Mesenchymal stem cell (in vitro differentiated cells and primary cell): ENCODE results near the gene ACOX2.

Source experiments
- DNase-seq: peaks from one replicate; pipeline ENCODE4 v3.0.0-alpha.2; 2013
- H2AFZ ChIP-seq: one replicate; pipeline ENCODE4 v1.6.1; 2013; ENCODE audit warnings: low read depth, mild to moderate bottlenecking, control low read depth, inconsistent platforms, low read length, moderate library complexity
- H2AK5ac ChIP-seq: 2 replicates; pipeline ENCODE4 v1.6.1; 2013; ENCODE audit warnings: low read length, moderate library complexity, mild to moderate bottlenecking, inconsistent platforms; ENCODE audit not compliant: severe bottlenecking
- H2BK120ac ChIP-seq: one replicate; pipeline ENCODE4 v1.6.1; 2013; ENCODE audit warnings: low read depth, mild to moderate bottlenecking, inconsistent platforms, low read length, moderate library complexity
- H2BK12ac ChIP-seq, 2 experiments: one replicate each; pipeline ENCODE4 v1.6.1; 2013; ENCODE audit warnings: inconsistent platforms in 2 of 2, low read length in 2 of 2, mild to moderate bottlenecking in 2 of 2, moderate library complexity in 2 of 2, control low read depth in 1 of 2
- H2BK15ac ChIP-seq: one replicate; pipeline ENCODE4 v1.6.1; 2013; ENCODE audit warnings: mild to moderate bottlenecking, low read depth, inconsistent platforms; ENCODE audit not compliant: poor library complexity, severe bottlenecking
- H2BK5ac ChIP-seq: 2 replicates; pipeline ENCODE4 v1.6.1; 2013; ENCODE audit warnings: low read depth, mild to moderate bottlenecking, low read length, control low read depth, inconsistent platforms; ENCODE audit not compliant: poor library complexity, severe bottlenecking
- H3K14ac ChIP-seq, 2 experiments: one replicate each; pipeline ENCODE4 v1.6.1; 2013; ENCODE audit warnings: inconsistent platforms in 2 of 2, low read length in 2 of 2, control low read depth in 1 of 2, mild to moderate bottlenecking in 1 of 2, moderate library complexity in 1 of 2
- H3K18ac ChIP-seq, 2 experiments: one replicate each; pipeline ENCODE4 v1.6.1; 2013; ENCODE audit warnings: inconsistent platforms in 2 of 2, low read length in 2 of 2, control low read depth in 1 of 2, low read depth in 1 of 2, mild to moderate bottlenecking in 1 of 2
- H3K23ac ChIP-seq, 2 experiments: one replicate each; pipeline ENCODE4 v1.6.1; 2013; ENCODE audit warnings: inconsistent platforms in 2 of 2, low read length in 2 of 2, mild to moderate bottlenecking in 2 of 2, moderate library complexity in 2 of 2, control low read depth in 1 of 2
- H3K27ac ChIP-seq: 2 replicates; pipeline ENCODE4 v1.5.1; 2013; ENCODE audit warnings: mild to moderate bottlenecking, moderate library complexity, low read length, control low read depth, inconsistent platforms; ENCODE audit not compliant: poor library complexity, severe bottlenecking
- H3K27me3 ChIP-seq, 2 experiments: 2 replicates each; pipeline versions ENCODE4 v1.6.1 to v1.7.0; 2013; ENCODE audit warnings: low read length in 2 of 2, mild to moderate bottlenecking in 2 of 2, moderate library complexity in 2 of 2, control low read depth in 1 of 2, inconsistent platforms in 1 of 2; ENCODE audit not compliant: control insufficient read depth in 1 of 2, insufficient read depth in 1 of 2
- H3K36me3 ChIP-seq, 2 experiments: 2 replicates each; pipeline versions ENCODE4 v1.6.1 to v1.7.0; 2013; ENCODE audit warnings: low read length in 2 of 2, control low read depth in 1 of 2, inconsistent platforms in 1 of 2, low read depth in 1 of 2, mild to moderate bottlenecking in 1 of 2; ENCODE audit not compliant: insufficient read depth in 2 of 2, control insufficient read depth in 1 of 2
- H3K4ac ChIP-seq, 2 experiments: one replicate each; pipeline ENCODE4 v1.6.1; 2013; ENCODE audit warnings: inconsistent platforms in 2 of 2, low read length in 2 of 2, mild to moderate bottlenecking in 2 of 2, moderate library complexity in 2 of 2, control low read depth in 1 of 2, low read depth in 1 of 2
- H3K4me1 ChIP-seq: 2 replicates; pipeline ENCODE4 v1.6.1; 2013; ENCODE audit warnings: low read depth, low read length, control low read depth; ENCODE audit not compliant: control insufficient read depth, insufficient read depth
- H3K4me2 ChIP-seq: 2 replicates; pipeline ENCODE4 v1.6.1; 2013; ENCODE audit warnings: low read length, mild to moderate bottlenecking, inconsistent platforms; ENCODE audit not compliant: poor library complexity, severe bottlenecking
- H3K4me3 ChIP-seq, 2 experiments: 2 replicates each; pipeline versions ENCODE4 v1.5.1 to v1.7.0; 2013; ENCODE audit warnings: low read length in 2 of 2, mild to moderate bottlenecking in 2 of 2, control low read depth in 1 of 2, low read depth in 1 of 2; ENCODE audit not compliant: insufficient read depth in 1 of 2
- H3K79me1 ChIP-seq: replicated peaks from 2 replicates; pipeline ENCODE4 v1.6.1; 2013; ENCODE audit warnings: mild to moderate bottlenecking, control low read depth, low read length, inconsistent platforms; ENCODE audit not compliant: poor library complexity, severe bottlenecking
- H3K9ac ChIP-seq: 2 replicates; pipeline ENCODE4 v1.7.0; 2013; ENCODE audit warnings: mild to moderate bottlenecking, low read length, moderate library complexity
- H3K9me3 ChIP-seq: 2 replicates; pipeline ENCODE4 v1.7.0; 2013; ENCODE audit warnings: mild to moderate bottlenecking, low read length; ENCODE audit not compliant: control insufficient read depth
- H4K8ac ChIP-seq: one replicate; pipeline ENCODE4 v1.6.1; 2013; ENCODE audit warnings: inconsistent platforms, mild to moderate bottlenecking, low read length, moderate library complexity
- H4K91ac ChIP-seq: one replicate; pipeline ENCODE4 v1.6.1; 2013; ENCODE audit warnings: mild to moderate bottlenecking, low read length, inconsistent platforms
- WGBS: methylation state at CpG from one replicate; pipeline ENCODE4 v1.1.7; 2013; ENCODE audit warnings: mixed read lengths; 5-methylcytosine and 5-hydroxymethylcytosine counted together

ACOX2 gene

DNA sequence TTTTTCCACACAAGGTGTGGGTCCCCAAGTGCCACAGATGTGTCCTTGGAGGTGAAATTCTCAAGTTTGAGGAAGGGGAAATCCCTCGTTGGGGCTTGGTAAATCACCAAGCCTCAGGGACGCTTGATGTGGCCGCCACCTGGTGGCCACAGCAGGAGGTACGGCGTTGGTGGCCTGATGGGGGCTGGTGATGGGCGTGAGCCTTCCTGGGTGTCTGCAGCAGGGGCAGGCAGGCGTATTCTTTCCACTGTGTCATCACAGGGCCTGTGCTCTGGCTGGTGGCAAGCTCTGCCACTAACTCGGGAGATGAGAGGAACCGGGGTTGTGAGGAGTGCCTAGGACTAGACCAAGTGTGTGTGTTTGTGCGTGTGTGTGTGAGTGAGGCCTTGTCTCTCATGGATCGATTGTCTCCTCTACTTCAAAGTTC is 4.2 kb downstream of the ACOX2 start:
- peak overlapping the region; percentile 19 for H4K8ac ChIP-seq
- H2AK5ac ChIP-seq: no peak overlapping the region
- peak; percentile 84 for DNase-seq
- H3K9me3 ChIP-seq: no peaks in the 10 kb centered on the region
- H3K23ac ChIP-seq: no peak overlapping the region
- 2% methylated on average over 8 of the region's 11 CpGs for WGBS
- peaks cover 0 to 73% of the 10 kb centered on the region in 2 experiments for H3K36me3 ChIP-seq
- H3K79me1 ChIP-seq: no peaks in the 10 kb centered on the region
- H3K14ac ChIP-seq: no peak overlapping the region
- no peak overlapping the region for H3K4me3 ChIP-seq
- H3K27me3 ChIP-seq: no peaks in the 10 kb centered on the region
- peak overlapping the region; percentile 62 for H3K9ac ChIP-seq
- no peak overlapping the region for H4K91ac ChIP-seq
- H3K27ac ChIP-seq: no peak overlapping the region
- H2BK12ac ChIP-seq: peak overlapping the region in 1 of 2 experiments; percentile 38
- peaks cover 23% of the 10 kb centered on the region for H3K4me1 ChIP-seq
- H2BK15ac ChIP-seq: no peak overlapping the region
- H3K4ac ChIP-seq: no peak overlapping the region
- no peak overlapping the region for H3K4me2 ChIP-seq
- H2AFZ ChIP-seq: no peak overlapping the region
- no peak overlapping the region for H2BK5ac ChIP-seq
- no peak overlapping the region for H2BK120ac ChIP-seq
- no peak overlapping the region for H3K18ac ChIP-seq

DNA sequence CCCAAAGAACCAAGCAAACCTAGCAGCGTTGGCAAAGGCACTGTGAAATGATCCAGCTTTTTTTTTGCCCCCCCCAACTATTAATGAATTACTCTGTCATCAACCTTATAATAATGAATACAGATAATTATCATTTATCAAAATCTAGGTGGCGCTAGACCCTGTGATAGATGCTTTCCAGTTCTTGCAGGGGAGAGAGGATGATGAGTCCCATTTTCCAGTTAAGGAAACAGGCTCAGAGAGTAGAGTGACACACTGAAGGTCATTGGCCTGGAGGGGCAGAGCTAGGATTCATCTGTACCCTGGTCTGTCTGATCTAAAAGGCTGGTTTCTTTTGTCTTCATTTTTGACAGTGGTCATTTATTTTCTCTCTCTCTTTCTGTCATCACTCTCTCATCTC is 5.0 kb downstream of the ACOX2 start:
- Histone ChIP-seq H3K27me3 (no peaks in the 10 kb centered on the region), H3K4me3 (no peak overlapping the region), H4K8ac (no peak overlapping the region), H3K9ac (no peak overlapping the region), H3K9me3 (no peaks in the 10 kb centered on the region), H3K18ac (no peak overlapping the region), H3K27ac (no peak overlapping the region), H3K79me1 (no peaks in the 10 kb centered on the region), H2AFZ (no peak overlapping the region), H3K4me2 (no peak overlapping the region), H2BK15ac (no peak overlapping the region), H3K23ac (no peak overlapping the region), H2BK12ac (no peak overlapping the region), H3K4me1 (peaks cover 21% of the 10 kb centered on the region), H3K14ac (no peak overlapping the region), H2BK120ac (no peak overlapping the region), H2BK5ac (no peak overlapping the region), H3K36me3 (peaks cover 0 to 77% of the 10 kb centered on the region in 2 experiments), H3K4ac (no peak overlapping the region), H2AK5ac (no peak overlapping the region), H4K91ac (no peak overlapping the region)
- DNase-seq: peak; percentile 28
- 85% methylated on average over 1 of the region's 2 CpGs for WGBS

DNA sequence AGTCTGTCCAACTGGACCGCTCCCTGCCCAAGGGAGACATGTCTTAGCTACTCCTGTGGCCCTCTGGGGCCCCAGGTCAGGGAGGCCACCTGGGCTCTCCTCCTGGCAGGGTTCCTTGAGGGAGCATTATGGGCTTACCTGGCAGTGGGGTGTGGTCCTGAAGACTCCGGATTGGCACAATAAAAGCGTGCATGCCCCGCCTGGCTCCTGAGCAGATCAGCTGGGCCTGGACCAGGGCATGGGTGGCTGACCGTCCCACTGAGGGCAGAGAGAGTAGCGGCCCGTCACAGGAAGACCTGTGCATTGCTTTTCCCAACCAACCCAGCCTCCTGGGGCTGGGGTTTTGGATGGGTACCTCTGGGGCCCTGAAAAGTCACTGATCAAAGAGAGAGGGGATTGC is 5.4 kb downstream of the ACOX2 start:
- Histone ChIP-seq H2BK15ac (no peak overlapping the region), H3K36me3 (peaks cover 0 to 77% of the 10 kb centered on the region in 2 experiments), H2BK120ac (no peak overlapping the region), H3K27me3 (no peaks in the 10 kb centered on the region), H3K4ac (no peak overlapping the region), H4K8ac (no peak overlapping the region), H3K23ac (no peak overlapping the region), H2AFZ (no peak overlapping the region), H3K4me2 (no peak overlapping the region), H2AK5ac (no peak overlapping the region), H3K4me3 (no peak overlapping the region), H3K27ac (no peak overlapping the region), H3K9ac (no peak overlapping the region), H3K9me3 (no peaks in the 10 kb centered on the region), H2BK5ac (no peak overlapping the region), H3K18ac (no peak overlapping the region), H3K4me1 (peaks cover 19% of the 10 kb centered on the region), H2BK12ac (no peak overlapping the region), H3K79me1 (no peaks in the 10 kb centered on the region), H3K14ac (no peak overlapping the region), H4K91ac (no peak overlapping the region)
- 92% methylated on average over 5 of the region's 7 CpGs for WGBS
- DNase-seq: no peak

DNA sequence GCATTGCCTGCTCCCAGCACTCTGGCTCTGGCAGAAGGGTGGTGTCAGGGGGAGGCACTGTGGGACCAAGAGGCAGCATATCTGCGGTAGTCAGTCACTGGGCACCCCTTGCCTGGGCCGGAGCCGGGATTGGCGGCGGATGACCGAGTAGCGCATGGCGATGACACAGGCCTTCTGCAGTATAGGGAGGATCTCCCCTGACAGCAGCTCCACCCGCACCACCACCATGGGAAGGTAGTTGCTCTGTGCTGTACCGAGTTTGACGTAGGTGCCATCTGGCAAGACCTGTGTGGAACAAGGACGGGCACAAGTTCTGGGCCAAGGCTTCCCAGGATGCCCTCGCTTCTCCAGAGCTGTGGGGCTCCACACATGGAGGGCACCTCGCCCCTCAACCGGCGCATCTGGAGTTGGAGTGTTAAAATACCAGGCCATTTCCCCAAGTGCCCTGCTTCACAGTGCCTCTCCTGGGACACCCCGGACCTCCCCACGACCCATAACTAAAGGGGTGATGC is 6.6 kb downstream of the ACOX2 start:
- Histone ChIP-seq H3K4me1 (peaks cover 16% of the 10 kb centered on the region), H3K4me3 (no peak overlapping the region), H3K14ac (no peak overlapping the region), H2AFZ (no peak overlapping the region), H2BK5ac (no peak overlapping the region), H3K9me3 (no peaks in the 10 kb centered on the region), H3K79me1 (no peaks in the 10 kb centered on the region), H3K27ac (no peak overlapping the region), H3K4me2 (no peak overlapping the region), H2BK120ac (no peak overlapping the region), H3K36me3 (peaks cover 0 to 87% of the 10 kb centered on the region in 2 experiments), H2BK12ac (no peak overlapping the region), H2AK5ac (no peak overlapping the region), H3K23ac (no peak overlapping the region), H3K9ac (no peak overlapping the region), H2BK15ac (peak overlapping the region; percentile 20), H4K8ac (no peak overlapping the region), H3K18ac (no peak overlapping the region), H4K91ac (no peak overlapping the region), H3K4ac (no peak overlapping the region), H3K27me3 (no peaks in the 10 kb centered on the region)
- DNase-seq: no peak
- 92% methylated on average over 18 of the region's 18 CpGs for WGBS
